Neuronal stem cell (in vitro differentiated cells): ENCODE data around the gene PRM2.
A peak's percentile ranks its signal among the peaks of the same experiment; 100 is the strongest.

Experiments used
- DNase-seq: peaks from one replicate; pipeline ENCODE4 v3.0.0-alpha.2; 2013; ENCODE audit warnings: low spot score
- H2AFZ ChIP-seq: one replicate; pipeline ENCODE4 v1.6.1; 2013; ENCODE audit warnings: mild to moderate bottlenecking, low read length, inconsistent platforms
- H2AK5ac ChIP-seq: 2 replicates; pipeline ENCODE4 v1.6.1; 2013; ENCODE audit warnings: low read depth, mild to moderate bottlenecking, inconsistent platforms, low read length, moderate library complexity, mixed read lengths
- H2BK120ac ChIP-seq: 2 replicates; pipeline ENCODE4 v1.6.1; 2013; ENCODE audit warnings: low read depth, mild to moderate bottlenecking, inconsistent platforms, low read length, moderate library complexity, mixed read lengths
- H2BK12ac ChIP-seq: one replicate; pipeline ENCODE4 v1.6.1; 2013; ENCODE audit warnings: low read length, inconsistent platforms
- H2BK15ac ChIP-seq: 2 replicates; pipeline ENCODE4 v1.6.1; 2013; ENCODE audit warnings: mild to moderate bottlenecking, low read length, inconsistent platforms, mixed read lengths
- H2BK5ac ChIP-seq: one replicate; pipeline ENCODE4 v1.6.1; 2013; ENCODE audit warnings: inconsistent platforms, mild to moderate bottlenecking, low read length, moderate library complexity
- H3K14ac ChIP-seq: one replicate; pipeline ENCODE4 v1.6.1; 2013; ENCODE audit warnings: low read length, inconsistent platforms
- H3K18ac ChIP-seq: 2 replicates; pipeline ENCODE4 v1.6.1; 2013; ENCODE audit warnings: low read length, inconsistent platforms
- H3K23ac ChIP-seq: 2 replicates; pipeline ENCODE4 v1.6.1; 2013; ENCODE audit warnings: low read depth, mild to moderate bottlenecking, mixed read lengths, low read length, inconsistent platforms; ENCODE audit not compliant: poor library complexity
- H3K27ac ChIP-seq: replicated peaks from 3 replicates; pipeline ENCODE4 v1.5.1; 2013; ENCODE audit warnings: low read length, inconsistent platforms
- H3K27me3 ChIP-seq, 3 experiments: 2 replicates each; pipeline ENCODE4 v1.6.1; 2013; ENCODE audit warnings: low read length in 3 of 3, mild to moderate bottlenecking in 2 of 3, inconsistent platforms in 1 of 3, low read depth in 1 of 3, mixed read lengths in 1 of 3, moderate library complexity in 1 of 3; ENCODE audit not compliant: control insufficient read depth in 3 of 3, insufficient read depth in 3 of 3
- H3K36me3 ChIP-seq, 2 donors: replicated peaks in 1 of 2; 2 replicates each; pipeline ENCODE4 v1.6.1; 2013; ENCODE audit warnings: low read length in 2 of 2; ENCODE audit not compliant: control insufficient read depth in 2 of 2, insufficient read depth in 2 of 2
- H3K4ac ChIP-seq: 2 replicates; pipeline ENCODE4 v1.6.1; 2013; ENCODE audit warnings: inconsistent platforms, mild to moderate bottlenecking, low read length, moderate library complexity
- H3K4me1 ChIP-seq, 2 donors: 1 replicate in 1 of 2; 2 replicates in 1 of 2; pipeline ENCODE4 v1.6.1; 2013; ENCODE audit warnings: low read length in 2 of 2, low read depth in 1 of 2; ENCODE audit not compliant: control insufficient read depth in 2 of 2, insufficient read depth in 1 of 2
- H3K4me2 ChIP-seq: one replicate; pipeline ENCODE4 v1.6.1; 2013; ENCODE audit warnings: mild to moderate bottlenecking, low read length, inconsistent platforms; ENCODE audit not compliant: insufficient read depth, poor library complexity, severe bottlenecking
- H3K4me3 ChIP-seq, 2 donors: 2 replicates each; pipeline ENCODE4 v1.5.1; 2013; ENCODE audit warnings: low read length in 2 of 2, mild to moderate bottlenecking in 2 of 2, inconsistent platforms in 1 of 2, moderate library complexity in 1 of 2
- H3K79me1 ChIP-seq: one replicate; pipeline ENCODE4 v1.6.1; 2013; ENCODE audit warnings: low read depth, mild to moderate bottlenecking, inconsistent platforms, low read length, moderate library complexity
- H3K9ac ChIP-seq: one replicate; pipeline ENCODE4 v1.6.1; 2013; ENCODE audit warnings: mild to moderate bottlenecking, low read depth, low read length, inconsistent platforms; ENCODE audit not compliant: poor library complexity
- H3K9me3 ChIP-seq, 2 donors: replicated peaks in 1 of 2; 2 replicates each; pipeline versions ENCODE3 to v1.6.1; 2013; ENCODE audit warnings: low read length in 2 of 2, mild to moderate bottlenecking in 2 of 2, inconsistent platforms in 1 of 2, low read depth in 1 of 2, mixed read lengths in 1 of 2, moderate library complexity in 1 of 2; ENCODE audit not compliant: control insufficient read depth in 2 of 2, insufficient read depth in 1 of 2
- H4K8ac ChIP-seq: one replicate; pipeline ENCODE4 v1.6.1; 2013; ENCODE audit warnings: low read depth, mild to moderate bottlenecking, inconsistent platforms, low read length, moderate library complexity
- H4K91ac ChIP-seq: one replicate; pipeline ENCODE4 v1.6.1; 2013; ENCODE audit warnings: low read length, low read depth, mild to moderate bottlenecking, inconsistent platforms; ENCODE audit not compliant: poor library complexity
- WGBS, 2 donors: extraction: QIAGEN DNeasy Blood & Tissue Kit; methylation state at CpG; one replicate each; pipeline ENCODE4 v1.1.7; 2013; ENCODE audit warnings: missing lambda C conversion rate in 2 of 2, mixed read lengths in 1 of 2; ENCODE audit not compliant: insufficient read length in 2 of 2, insufficient replicate concordance in 1 of 2; ENCODE audit errors: extremely low coverage in 2 of 2; 5-methylcytosine and 5-hydroxymethylcytosine counted together

The PRM2 gene

DNA sequence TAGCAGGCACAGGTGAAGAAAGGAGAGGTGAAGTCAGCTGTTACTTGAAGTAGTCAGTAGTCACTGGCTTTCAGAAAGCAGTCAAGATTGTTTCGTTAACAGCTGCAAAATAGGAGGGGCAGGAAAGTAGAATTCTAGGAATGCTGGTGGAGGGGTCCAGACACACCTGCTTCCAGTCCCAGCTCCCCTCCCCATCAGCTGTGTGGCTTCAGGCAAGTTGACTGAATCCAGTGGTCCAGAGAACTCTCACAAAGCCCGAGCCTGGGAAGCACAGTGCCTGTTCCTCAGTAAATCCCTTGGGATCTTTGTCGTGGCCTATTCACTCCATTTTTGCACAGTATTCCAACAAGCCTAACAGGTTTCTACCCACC is 15.7 kb downstream of the PRM2 start:
- Histone ChIP-seq H3K27ac (no peak overlapping the region), H4K8ac (no peak overlapping the region), H2AK5ac (no peak overlapping the region), H3K4ac (no peak overlapping the region), H3K14ac (no peak overlapping the region), H3K4me2 (no peak overlapping the region), H2BK12ac (no peak overlapping the region), H3K9me3 (no peaks in the 10 kb centered on the region), H3K79me1 (no peaks in the 10 kb centered on the region), H2BK15ac (no peak overlapping the region), H3K9ac (no peak overlapping the region), H2BK120ac (no peak overlapping the region), H2AFZ (no peak overlapping the region), H3K4me1 (peaks cover 4 to 7% of the 10 kb centered on the region in 2 donors), H3K4me3 (no peak overlapping the region), H3K18ac (no peak overlapping the region), H4K91ac (no peak overlapping the region), H3K23ac (no peak overlapping the region), H2BK5ac (no peak overlapping the region), H3K27me3 (peaks cover 0 to 4% (median 0%) of the 10 kb centered on the region in 3 experiments), H3K36me3 (no peaks in the 10 kb centered on the region)
- WGBS, 2 donors = no CpG with 5 or more reads among the region's 3 CpGs
- DNase-seq = no peak

DNA sequence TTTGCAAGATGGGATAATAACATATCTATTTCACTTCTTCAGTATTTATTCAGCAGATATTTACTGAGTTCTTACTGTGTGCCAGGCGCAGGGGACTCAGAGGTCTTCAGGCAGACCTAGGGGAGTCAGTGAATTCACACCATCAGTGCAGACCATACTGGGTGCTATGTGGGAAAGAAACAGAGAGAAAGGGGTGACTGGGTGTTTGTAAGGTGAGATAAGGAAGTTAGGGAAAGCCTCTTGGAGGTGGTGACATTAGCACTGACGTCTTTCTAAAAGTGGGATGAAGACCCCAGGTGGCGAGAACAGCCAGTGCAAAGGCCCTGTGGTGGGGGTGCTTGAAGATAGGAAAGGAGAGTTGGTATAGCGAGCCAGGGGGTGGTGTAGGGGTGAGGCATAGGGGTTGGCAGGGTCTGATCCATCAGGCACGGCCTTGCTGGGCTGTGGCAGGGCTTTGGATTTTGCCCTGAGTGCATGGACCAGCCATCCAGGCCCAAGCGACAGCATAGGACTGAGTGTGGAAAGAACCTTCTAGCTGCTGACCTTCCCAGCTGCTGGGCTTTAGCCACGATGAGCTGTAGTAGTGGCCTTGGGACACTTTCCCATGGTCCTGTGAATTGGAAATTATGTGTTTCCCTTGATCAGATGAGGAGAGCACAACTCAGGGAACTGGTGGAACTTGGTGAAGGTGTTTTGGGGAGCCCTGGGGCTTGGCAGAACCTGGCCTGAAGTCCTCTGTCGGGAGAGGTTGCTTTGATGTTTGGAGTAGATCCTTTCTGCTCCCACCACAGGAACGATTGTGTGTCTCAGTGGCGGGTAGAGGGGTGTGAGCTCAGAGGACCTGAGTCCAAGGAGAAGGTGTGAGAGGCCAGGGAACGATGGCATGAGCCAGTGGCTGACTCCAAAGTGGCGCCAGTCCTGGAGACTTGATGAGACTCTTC is 16.4 kb downstream of the PRM2 start:
- WGBS, 2 donors = no CpG with 5 or more reads among the region's 12 CpGs
- peaks cover 0 to 9% (median 0%) of the 10 kb centered on the region in 3 experiments for H3K27me3 ChIP-seq
- peak overlapping the region; percentile 1 for H3K9ac ChIP-seq
- H3K9me3 ChIP-seq = no peaks in the 10 kb centered on the region
- no peak overlapping the region for H2BK12ac ChIP-seq
- no peak overlapping the region for H2BK15ac ChIP-seq
- H3K4me3 ChIP-seq = no peak overlapping the region
- H2BK5ac ChIP-seq = no peak overlapping the region
- peaks cover 7 to 8% of the 10 kb centered on the region in 2 donors for H3K4me1 ChIP-seq
- H3K18ac ChIP-seq = no peak overlapping the region
- H3K14ac ChIP-seq = no peak overlapping the region
- no peak overlapping the region for H3K4ac ChIP-seq
- no peak overlapping the region for H3K27ac ChIP-seq
- H4K91ac ChIP-seq = no peak overlapping the region
- H2AFZ ChIP-seq = no peak overlapping the region
- no peak for DNase-seq
- no peaks in the 10 kb centered on the region for H3K36me3 ChIP-seq
- H4K8ac ChIP-seq = no peak overlapping the region
- no peak overlapping the region for H3K4me2 ChIP-seq
- no peaks in the 10 kb centered on the region for H3K79me1 ChIP-seq
- H3K23ac ChIP-seq = no peak overlapping the region
- H2BK120ac ChIP-seq = no peak overlapping the region
- H2AK5ac ChIP-seq = peak overlapping the region; percentile 3

DNA sequence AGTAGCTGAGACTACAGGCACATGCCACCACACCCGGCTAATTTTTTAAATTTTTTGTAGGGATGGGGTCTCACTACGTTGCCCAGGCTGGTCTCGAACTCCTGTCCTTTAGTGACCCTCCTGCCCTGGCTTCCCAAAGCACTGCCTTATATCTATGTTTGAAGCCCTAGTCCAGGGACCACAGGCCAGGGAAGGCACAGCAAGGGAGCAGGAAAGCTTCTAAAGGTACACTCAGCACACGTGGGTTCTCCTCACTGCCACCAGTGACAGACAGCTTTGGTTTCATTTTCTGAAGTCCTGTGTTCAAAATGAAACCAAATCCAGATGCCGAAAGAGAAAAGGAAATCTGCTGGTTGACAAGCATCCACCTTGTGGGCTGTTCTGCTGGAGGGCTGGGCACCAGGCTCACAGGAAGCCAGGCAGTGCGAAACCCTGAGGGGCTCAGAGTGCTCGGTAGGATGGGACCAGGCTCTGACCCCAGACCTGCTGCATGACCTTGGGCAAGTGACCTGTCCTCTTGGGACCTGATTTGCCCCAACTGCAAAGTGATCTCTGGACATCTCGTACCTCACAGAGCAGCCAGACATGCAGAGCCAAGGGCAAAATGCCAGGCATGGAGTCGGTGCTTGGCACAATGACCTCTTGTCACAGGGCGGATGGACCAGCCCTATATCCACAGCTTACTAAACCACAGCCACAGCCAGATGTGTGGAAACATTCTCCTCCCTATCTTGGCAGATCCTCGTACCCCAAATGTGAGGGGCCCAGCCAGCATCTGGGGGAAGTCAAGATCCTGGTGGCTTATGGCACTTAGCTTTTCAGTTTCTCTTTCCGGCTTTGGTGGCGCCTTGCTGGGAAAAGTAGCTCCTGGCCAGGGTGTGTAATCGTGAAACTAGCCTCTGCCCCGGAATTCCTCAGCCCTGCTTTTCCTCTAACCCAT is 17.5 kb downstream of the PRM2 start:
- no peak for DNase-seq
- no peaks in the 10 kb centered on the region for H3K79me1 ChIP-seq
- H3K14ac ChIP-seq = no peak overlapping the region
- H4K91ac ChIP-seq = no peak overlapping the region
- H2AFZ ChIP-seq = no peak overlapping the region
- no peak overlapping the region for H2BK5ac ChIP-seq
- H3K27me3 ChIP-seq = peaks cover 0 to 18% (median 0%) of the 10 kb centered on the region in 3 experiments
- peaks cover 0 to 4% of the 10 kb centered on the region in 2 donors for H3K36me3 ChIP-seq
- peak overlapping the region; percentile 54 for H2BK15ac ChIP-seq
- H3K9ac ChIP-seq = no peak overlapping the region
- no peak overlapping the region for H3K4me3 ChIP-seq
- peaks cover 7 to 10% of the 10 kb centered on the region in 2 donors for H3K4me1 ChIP-seq
- H3K4me2 ChIP-seq = no peak overlapping the region
- WGBS, 2 donors = no CpG with 5 or more reads among the region's 15 CpGs
- H3K23ac ChIP-seq = no peak overlapping the region
- H2AK5ac ChIP-seq = peak overlapping the region; percentile 91
- H4K8ac ChIP-seq = no peak overlapping the region
- H3K18ac ChIP-seq = no peak overlapping the region
- H2BK12ac ChIP-seq = peak overlapping the region; percentile 75
- no peak overlapping the region for H3K27ac ChIP-seq
- H3K9me3 ChIP-seq = no peaks in the 10 kb centered on the region
- H3K4ac ChIP-seq = no peak overlapping the region
- H2BK120ac ChIP-seq = no peak overlapping the region
